ENCODE measurements around the gene CAPN5. TPM values are rescaled to one million over a fixed set of nuclear protein-coding genes. Genes with fewer than 3 reads are reported as not detected.

Gene CAPN5
- total and polyA plus RNA-seq, 5 donors, result 2.9 to 6.9 (median 5.2) TPM

DNA sequence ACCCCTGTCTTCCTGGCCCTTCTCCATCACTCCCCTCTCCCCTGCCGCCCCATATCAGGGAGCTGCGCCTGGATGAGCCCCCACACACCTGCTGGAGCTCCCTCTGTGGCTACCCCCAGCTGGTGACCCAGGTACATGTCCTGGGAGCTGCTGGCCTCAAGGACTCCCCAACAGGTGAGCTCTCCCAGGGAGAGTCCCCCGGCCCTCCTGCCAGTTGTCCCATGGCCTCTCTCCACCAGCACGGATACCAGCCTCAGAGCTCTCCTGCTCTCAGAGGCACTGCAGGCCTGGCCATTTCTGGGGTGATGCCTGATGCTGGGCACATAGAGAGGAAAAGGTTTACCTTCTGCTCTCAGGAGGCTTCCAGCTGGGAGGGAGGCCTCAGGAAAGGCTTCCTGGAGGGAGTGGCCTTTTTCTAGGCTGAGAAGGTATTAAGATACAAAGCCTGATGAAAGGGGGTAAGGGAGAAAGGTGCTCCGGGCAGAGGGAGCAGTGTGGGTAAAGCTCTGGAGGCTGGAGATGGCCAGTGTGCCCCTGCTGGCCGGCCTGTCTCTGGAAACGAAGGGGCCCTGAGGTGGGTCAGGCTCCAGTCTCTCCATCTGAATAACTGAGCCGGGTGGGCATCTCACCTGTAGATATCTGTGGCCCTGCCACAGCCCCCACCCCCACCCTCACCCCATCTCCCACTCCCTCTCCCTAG is 55.3 kb downstream of the CAPN5 start:
- WGBS, result 91% methylated on average over 8 of the region's 8 CpGs
- no peak for ATAC-seq
- DNase-seq, result peak in 1 of 3 donors; percentile 31
- no peak overlapping the region for H3K4me3 ChIP-seq (ENCODE audit: low read length)
- H3K9me3 ChIP-seq (ENCODE audit: control insufficient read depth, low read length), result no peaks in the 10 kb centered on the region
- H3K27ac ChIP-seq (ENCODE audit: low read length), result no peak overlapping the region
- intact Hi-C loops (cut with DNase I), result loop anchor here in 1 of 4 donors (10.0 kb wide), 1 partner anchor 423 kb away; no protein-coding TSS in a partner anchor
- H3K4me1 ChIP-seq (ENCODE audit: control insufficient read depth, insufficient read depth, low read length), result no peaks in the 10 kb centered on the region
- no peaks in the 10 kb centered on the region for H3K27me3 ChIP-seq (ENCODE audit: control insufficient read depth, insufficient read depth)

DNA sequence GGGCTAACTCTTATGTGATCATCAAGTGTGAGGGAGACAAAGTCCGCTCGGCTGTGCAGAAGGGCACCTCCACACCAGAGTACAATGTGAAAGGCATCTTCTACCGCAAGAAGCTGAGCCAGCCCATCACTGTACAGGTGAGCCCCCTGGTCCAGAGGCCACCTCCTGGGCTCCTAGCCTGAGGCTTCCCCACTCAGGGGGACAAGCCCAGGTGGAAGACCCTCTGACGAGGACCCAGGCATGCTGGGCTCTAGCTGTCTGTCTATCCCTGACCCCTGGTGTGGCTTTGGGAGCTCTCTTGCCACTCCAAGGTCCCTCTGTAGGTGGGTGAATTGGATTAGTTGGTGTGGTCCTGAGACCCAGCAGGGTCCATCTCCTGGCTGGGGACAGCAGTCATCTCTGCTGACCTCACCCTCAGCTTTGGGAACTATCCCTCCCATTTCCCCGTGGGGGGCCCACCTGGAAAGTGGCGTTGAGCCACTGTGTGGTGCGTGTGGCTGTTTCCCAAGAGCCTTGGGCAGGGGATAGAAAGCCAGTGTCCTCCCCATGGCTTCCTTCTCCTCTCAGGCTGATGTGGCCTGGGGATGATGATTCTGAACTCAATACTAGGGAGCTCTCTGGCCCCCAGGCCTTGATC is 55.9 kb downstream of the CAPN5 start:
- no peaks in the 10 kb centered on the region for H3K27me3 ChIP-seq (ENCODE audit: control insufficient read depth, insufficient read depth)
- no peak overlapping the region for H3K27ac ChIP-seq (ENCODE audit: low read length)
- 91% methylated on average over 7 of the region's 7 CpGs for WGBS
- H3K4me3 ChIP-seq (ENCODE audit: low read length), result no peak overlapping the region
- H3K4me1 ChIP-seq (ENCODE audit: control insufficient read depth, insufficient read depth, low read length), result no peaks in the 10 kb centered on the region
- ATAC-seq (no peak), DNase-seq (peak in 1 of 3 donors; percentile 3)
- intact Hi-C loops (cut with DNase I), result loop anchor here in 1 of 4 donors (10.0 kb wide), 1 partner anchor 422 kb away; no protein-coding TSS in a partner anchor
- H3K9me3 ChIP-seq (ENCODE audit: control insufficient read depth, low read length), result no peaks in the 10 kb centered on the region

DNA sequence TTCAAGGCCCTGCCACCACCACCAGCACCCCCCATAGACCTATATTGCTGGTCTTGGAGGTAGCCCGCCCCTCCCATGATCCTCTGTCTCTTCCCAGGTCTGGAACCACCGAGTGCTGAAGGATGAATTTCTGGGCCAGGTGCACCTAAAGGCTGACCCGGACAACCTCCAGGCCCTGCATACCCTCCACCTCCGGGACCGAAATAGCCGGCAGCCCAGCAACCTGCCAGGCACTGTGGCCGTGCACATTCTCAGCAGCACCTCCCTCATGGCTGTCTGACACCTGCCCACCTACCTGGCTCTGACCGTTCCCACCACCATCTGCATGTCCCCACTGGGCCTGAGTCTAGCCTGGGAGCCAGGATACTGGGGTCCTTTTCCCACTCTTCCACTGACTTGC is 56.8 kb downstream of the CAPN5 start:
- 92% methylated on average over 8 of the region's 8 CpGs for WGBS
- intact Hi-C loops (cut with DNase I), result loop anchor here in 1 of 4 donors (10.0 kb wide), 1 partner anchor 421 kb away; no protein-coding TSS in a partner anchor
- peak in 1 of 3 donors; percentile 47 for DNase-seq

GRCh38 chr11:77124041-77124440 is 57.3 kb downstream of the CAPN5 start:
- intact Hi-C loops (cut with DNase I), result loop anchor here in 1 of 4 donors (10.0 kb wide), 1 partner anchor 421 kb away; no protein-coding TSS in a partner anchor
- DNase-seq, result peak in 1 of 3 donors; percentile 25

More for the DNA sequence above, 56.8 kb downstream of the CAPN5 start:
- H3K4me1 ChIP-seq (ENCODE audit: control insufficient read depth, insufficient read depth, low read length), result no peaks in the 10 kb centered on the region
- no peaks in the 10 kb centered on the region for H3K27me3 ChIP-seq (ENCODE audit: control insufficient read depth, insufficient read depth)
- no peak overlapping the region for H3K27ac ChIP-seq (ENCODE audit: low read length)
- no peak overlapping the region for H3K4me3 ChIP-seq (ENCODE audit: low read length)
- ATAC-seq, result no peak
- H3K9me3 ChIP-seq (ENCODE audit: control insufficient read depth, low read length), result no peaks in the 10 kb centered on the region

GRCh38 chr11:77124488-77124887 is 57.7 kb downstream of the CAPN5 start:
- H3K27ac ChIP-seq (ENCODE audit: low read length), result no peak overlapping the region
- intact Hi-C loops (cut with DNase I), result loop anchor here in 1 of 4 donors (10.0 kb wide), 1 partner anchor 420 kb away; no protein-coding TSS in a partner anchor
- 78% methylated on average over 6 of the region's 6 CpGs for WGBS
- DNase-seq (peak in 1 of 3 donors; percentile 56), ATAC-seq (no peak)
- H3K9me3 ChIP-seq (ENCODE audit: control insufficient read depth, low read length), result no peaks in the 10 kb centered on the region
- H3K4me3 ChIP-seq (ENCODE audit: low read length), result no peak overlapping the region
- H3K27me3 ChIP-seq (ENCODE audit: control insufficient read depth, insufficient read depth), result no peaks in the 10 kb centered on the region
- no peaks in the 10 kb centered on the region for H3K4me1 ChIP-seq (ENCODE audit: control insufficient read depth, insufficient read depth, low read length)

More at GRCh38 chr11:77124041-77124440, 57.3 kb downstream of the CAPN5 start:
- H3K9me3 ChIP-seq (ENCODE audit: control insufficient read depth, low read length), result no peaks in the 10 kb centered on the region
- H3K4me1 ChIP-seq (ENCODE audit: control insufficient read depth, insufficient read depth, low read length), result no peaks in the 10 kb centered on the region
- no peak overlapping the region for H3K4me3 ChIP-seq (ENCODE audit: low read length)
- 83% methylated on average over 8 of the region's 8 CpGs for WGBS
- H3K27me3 ChIP-seq (ENCODE audit: control insufficient read depth, insufficient read depth), result no peaks in the 10 kb centered on the region
- ATAC-seq, result no peak
- no peak overlapping the region for H3K27ac ChIP-seq (ENCODE audit: low read length)

DNA sequence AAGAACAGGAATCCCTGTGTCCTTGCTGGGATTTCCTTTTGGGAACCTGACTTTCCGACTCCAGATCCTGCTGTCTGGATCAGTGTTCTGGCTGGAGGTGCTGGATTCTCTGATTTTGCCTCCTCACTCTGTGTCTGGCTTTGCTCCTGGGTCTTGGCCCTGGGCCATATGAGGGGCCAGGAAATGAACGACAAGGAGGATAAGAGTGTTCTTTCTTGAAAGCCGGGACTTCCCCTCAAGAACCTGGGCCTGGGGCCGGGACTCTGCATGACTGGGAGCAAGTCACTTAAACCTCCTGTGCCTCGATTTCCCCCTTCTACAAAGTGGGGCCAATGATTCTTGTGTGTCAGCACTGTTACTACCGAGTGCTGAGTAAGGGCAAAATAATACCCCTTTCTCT is 58.4 kb downstream of the CAPN5 start:
- no peaks in the 10 kb centered on the region for H3K4me1 ChIP-seq (ENCODE audit: control insufficient read depth, insufficient read depth, low read length)
- no peaks in the 10 kb centered on the region for H3K27me3 ChIP-seq (ENCODE audit: control insufficient read depth, insufficient read depth)
- H3K4me3 ChIP-seq (ENCODE audit: low read length), result no peak overlapping the region
- H3K27ac ChIP-seq (ENCODE audit: low read length), result no peak overlapping the region
- WGBS, result 40% methylated on average over 6 of the region's 6 CpGs
- intact Hi-C loops (cut with DNase I), result loop anchor here in 3 of 4 donors (5.0 to 10.0 kb wide), 3 partner anchors 62 to 422 kb away; no protein-coding TSS in a partner anchor
- peak in 2 of 3 donors; percentile 43 to 55 for DNase-seq
- no peak for ATAC-seq
- no peaks in the 10 kb centered on the region for H3K9me3 ChIP-seq (ENCODE audit: control insufficient read depth, low read length)

DNA sequence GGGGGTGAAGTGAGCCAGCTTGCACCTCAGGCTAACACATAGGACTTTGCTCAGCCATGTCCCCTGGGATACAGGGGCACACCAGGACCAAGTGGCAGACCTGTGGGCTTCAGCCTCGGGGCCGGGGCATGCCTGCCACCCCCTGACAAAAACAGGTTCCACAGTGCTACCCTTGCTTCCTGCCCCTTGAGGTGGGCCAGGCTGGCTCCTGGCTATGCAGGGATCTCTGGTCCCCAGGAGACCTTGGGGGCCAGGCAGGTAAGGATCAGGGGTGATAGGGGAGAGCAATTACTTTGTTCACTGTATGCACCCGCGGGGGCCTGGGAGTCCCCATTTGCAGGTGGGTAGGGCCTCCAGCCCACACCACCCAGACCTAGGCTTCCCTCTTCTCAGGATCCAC is 58.9 kb downstream of the CAPN5 start:
- H3K27me3 ChIP-seq (ENCODE audit: control insufficient read depth, insufficient read depth), result no peaks in the 10 kb centered on the region
- intact Hi-C loops (cut with DNase I), result loop anchor here in 3 of 4 donors (2.0 to 10.0 kb wide), 4 partner anchors 62 to 422 kb away; no protein-coding TSS in a partner anchor
- DNase-seq, result peak in 2 of 3 donors; percentile 32 to 35
- no peaks in the 10 kb centered on the region for H3K9me3 ChIP-seq (ENCODE audit: control insufficient read depth, low read length)
- no peak for ATAC-seq
- H3K4me3 ChIP-seq (ENCODE audit: low read length), result no peak overlapping the region
- H3K4me1 ChIP-seq (ENCODE audit: control insufficient read depth, insufficient read depth, low read length), result no peaks in the 10 kb centered on the region
- no peak overlapping the region for H3K27ac ChIP-seq (ENCODE audit: low read length)
- 87% methylated on average over 4 of the region's 4 CpGs for WGBS

DNA sequence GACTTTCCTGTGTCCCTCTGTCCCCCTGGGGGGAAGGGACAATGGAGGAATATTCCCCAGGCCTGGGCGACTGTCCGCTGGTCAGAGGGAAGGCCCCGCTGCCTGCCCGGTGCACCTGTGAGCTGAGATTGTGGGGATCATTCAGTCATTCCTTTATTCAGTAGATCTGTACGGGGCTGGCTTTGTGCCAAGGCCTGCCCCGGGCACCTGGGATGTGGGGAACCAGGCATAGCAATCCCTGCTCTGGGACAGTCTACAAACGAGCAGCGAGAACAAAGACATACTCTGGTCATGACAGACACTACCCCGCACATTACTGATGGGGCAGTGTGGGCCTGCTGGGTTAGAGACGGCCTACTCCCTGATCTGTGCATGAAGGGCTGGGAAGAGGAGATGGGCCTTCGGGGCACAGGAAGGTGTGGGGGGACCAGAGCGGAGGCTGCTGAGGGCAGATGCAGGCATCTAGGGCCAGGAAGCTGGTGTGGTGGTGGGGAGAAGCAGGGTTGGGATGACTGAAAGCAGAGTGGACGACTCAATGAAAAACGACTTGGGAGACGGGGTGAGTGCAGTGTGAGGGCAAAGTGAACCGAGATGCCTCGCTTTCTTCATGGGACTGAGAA is 59.5 kb downstream of the CAPN5 start:
- H3K27ac ChIP-seq (ENCODE audit: low read length), result no peak overlapping the region
- WGBS, result 72% methylated on average over 17 of the region's 17 CpGs
- H3K4me3 ChIP-seq (ENCODE audit: low read length), result no peak overlapping the region
- DNase-seq (peak in 2 of 3 donors; percentile 29 to 42), ATAC-seq (no peak)
- no peaks in the 10 kb centered on the region for H3K27me3 ChIP-seq (ENCODE audit: control insufficient read depth, insufficient read depth)
- no peaks in the 10 kb centered on the region for H3K9me3 ChIP-seq (ENCODE audit: control insufficient read depth, low read length)
- H3K4me1 ChIP-seq (ENCODE audit: control insufficient read depth, insufficient read depth, low read length), result peaks cover 2% of the 10 kb centered on the region
- intact Hi-C loops (cut with DNase I), result loop anchor here in 3 of 4 donors (2.0 to 10.0 kb wide), 4 partner anchors 61 to 421 kb away; no protein-coding TSS in a partner anchor

GRCh38 chr11:77126861-77127234 is 60.1 kb downstream of the CAPN5 start:
- Histone ChIP-seq H3K27ac (ENCODE audit: low read length) (no peak overlapping the region), H3K4me3 (ENCODE audit: low read length) (peak overlapping the region; percentile 38), H3K27me3 (ENCODE audit: control insufficient read depth, insufficient read depth) (no peaks in the 10 kb centered on the region), H3K4me1 (ENCODE audit: control insufficient read depth, insufficient read depth, low read length) (peaks cover 6% of the 10 kb centered on the region), H3K9me3 (ENCODE audit: control insufficient read depth, low read length) (no peaks in the 10 kb centered on the region)
- ATAC-seq (peak; percentile 5 to 6), DNase-seq (peak in 1 of 3 donors; percentile 63)
- WGBS, result 18% methylated on average over 10 of the region's 10 CpGs
- intact Hi-C loops (cut with DNase I), result loop anchor here in 3 of 4 donors (2.0 to 10.0 kb wide), 4 partner anchors 60 to 420 kb away; no protein-coding TSS in a partner anchor

DNA sequence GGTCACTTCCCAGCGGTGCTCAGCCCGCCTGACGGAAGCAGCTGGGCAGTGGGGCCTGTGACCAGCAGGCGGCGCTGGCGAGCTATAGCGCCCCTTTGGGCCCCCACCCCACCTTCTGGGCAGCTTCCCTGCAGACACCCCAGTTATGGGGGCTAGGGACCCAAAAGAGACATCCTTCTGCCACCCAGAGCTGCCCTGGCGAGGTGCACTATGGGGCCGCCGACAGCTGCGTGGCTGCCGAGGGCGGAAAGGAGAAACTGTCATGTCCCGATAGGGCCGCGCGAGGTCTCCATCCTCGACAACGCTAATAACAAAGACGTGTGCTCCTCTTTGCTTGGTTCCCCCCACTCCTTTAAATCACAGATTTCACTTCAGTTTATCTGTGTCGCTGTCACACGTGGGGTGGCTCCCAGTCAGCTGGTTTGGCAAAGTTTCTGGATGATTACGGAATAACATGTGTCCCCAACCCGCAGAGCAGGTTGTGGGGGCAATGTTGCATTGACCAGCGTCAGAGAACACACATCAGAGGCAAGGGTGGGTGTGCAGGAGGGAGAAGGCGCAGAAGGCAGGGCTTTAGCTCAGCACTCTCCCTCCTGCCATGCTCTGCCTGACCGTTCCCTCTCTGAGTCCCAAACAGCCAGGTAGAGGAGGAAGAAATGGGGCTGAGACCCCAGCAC is 60.6 kb downstream of the CAPN5 start:
- DNase-seq (peak; percentile 59 to 86 (median 83)), ATAC-seq (peak; percentile 70 to 77)
- WGBS, result 4% methylated on average over 27 of the region's 27 CpGs
- H3K4me1 ChIP-seq (ENCODE audit: control insufficient read depth, insufficient read depth, low read length), result peaks cover 7% of the 10 kb centered on the region
- no peak overlapping the region for H3K27ac ChIP-seq (ENCODE audit: low read length)
- H3K27me3 ChIP-seq (ENCODE audit: control insufficient read depth, insufficient read depth), result no peaks in the 10 kb centered on the region
- H3K9me3 ChIP-seq (ENCODE audit: control insufficient read depth, low read length), result no peaks in the 10 kb centered on the region
- intact Hi-C loops (cut with DNase I), result loop anchor here in 3 of 4 donors (2.0 to 10.0 kb wide), 4 partner anchors 60 to 420 kb away; no protein-coding TSS in a partner anchor
- peak overlapping the region; percentile 38 for H3K4me3 ChIP-seq (ENCODE audit: low read length)
